HCT116 (cell line): ENCODE measurements around the gene WWP2. TPM values are rescaled to one million over a fixed set of nuclear protein-coding genes. Genes with fewer than 3 reads are reported as not detected.

Experiments
- ATAC-seq: fragments of 200-7000 bp; cut with Tn5 transposase; 2 replicates; pipeline ENCODE4 v1.9.1; 2020; ENCODE audit warnings: mild to moderate bottlenecking, moderate library complexity
- BruUV-seq: library from RNA; stranded (reverse); fragments of 400-500 nt; replicated peaks from 2 replicates; lab custom pipeline; 2021; lab: Mats Ljungman, UMichigan
- CTCF ChIA-PET: fragments of 300-600 bp; sonication (Branson Sonifier 250); formaldehyde crosslinking; loops from one replicate; lab custom pipeline; 2021; ENCODE audit warnings: antibody characterized with exemption; lab: Charles Lee
- POLR2A ChIA-PET: fragments of 300-600, 350-600 bp; sonication (Branson Sonifier 250); formaldehyde crosslinking; loops from one replicate; lab custom pipeline; 2021; ENCODE audit warnings: antibody characterized with exemption; lab: Charles Lee
- RAD21 ChIA-PET, 2 experiments: fragments of 300-600 bp; sonication (Branson Sonifier 250); formaldehyde crosslinking; loops; one replicate each; lab custom pipeline; 2023; ENCODE audit warnings: low total read pairs in 2 of 2; ENCODE audit not compliant: uncharacterized antibody in 2 of 2, unreplicated experiment in 2 of 2, low non-redundant PET in 1 of 2; lab: Charles Lee
- DNase-seq: peaks from one replicate; pipeline ENCODE4 v3.0.0-alpha.2; 2010; ENCODE audit warnings: low read depth, low spot score
- H2AFZ ChIP-seq: fragments of 200-600 bp; shearing (Covaris generic), sonication (generic); 2 replicates; pipeline ENCODE4 v1.6.1; 2017; ENCODE audit warnings: low read depth, mixed run types, mixed read lengths, antibody characterized with exemption, low read length; ENCODE audit not compliant: poor library complexity, severe bottlenecking
- H3K27ac ChIP-seq: 2 replicates; pipeline ENCODE4 v1.5.1; 2012; ENCODE audit warnings: low read depth, low read length
- H3K27me3 ChIP-seq: fragments of 200-600 bp; sonication (generic); 2 replicates; pipeline ENCODE4 v1.6.1; 2016; ENCODE audit warnings: mixed run types, low read length, mixed read lengths; ENCODE audit not compliant: insufficient read depth
- H3K36me3 ChIP-seq, 2 experiments: fragments of 200-500 bp in 1 of 2; fragments of 200-600 bp in 1 of 2; sonication (Bioruptor generic) in 1 of 2; sonication (generic) in 1 of 2; 2 replicates each; pipeline versions ENCODE4 v1.5.1 to v1.6.1; 2014 to 2016; ENCODE audit warnings: low read length in 2 of 2, inconsistent platforms in 1 of 2, mixed read lengths in 1 of 2, mixed run types in 1 of 2; ENCODE audit not compliant: insufficient read depth in 2 of 2, control insufficient read depth in 1 of 2
- H3K4me1 ChIP-seq, 2 experiments: fragments of 200-600 bp in 1 of 2; sonication (generic) in 1 of 2; 2 replicates each; pipeline versions ENCODE4 v1.5.1 to v1.6.1; 2012 to 2017; ENCODE audit warnings: low read length in 2 of 2, inconsistent platforms in 1 of 2, mild to moderate bottlenecking in 1 of 2, mixed read lengths in 1 of 2, mixed run types in 1 of 2, moderate library complexity in 1 of 2; ENCODE audit not compliant: insufficient read depth in 2 of 2, control insufficient read depth in 1 of 2
- H3K4me2 ChIP-seq: fragments of 200-600 bp; sonication (generic); 2 replicates; pipeline ENCODE4 v1.6.1; 2017; ENCODE audit warnings: mixed run types, low read length, mixed read lengths
- H3K4me3 ChIP-seq, 2 experiments: fragments of 200-600 bp in 1 of 2; sonication (generic) in 1 of 2; replicated peaks in 1 of 2; 2 replicates each; pipeline ENCODE4 v1.5.1; 2011 to 2016; ENCODE audit warnings: low read length in 2 of 2, control low read depth in 1 of 2, low read depth in 1 of 2, mild to moderate bottlenecking in 1 of 2, mixed read lengths in 1 of 2, mixed run types in 1 of 2
- H3K79me2 ChIP-seq: fragments of 200-600 bp; sonication (generic); 2 replicates; pipeline ENCODE4 v1.6.1; 2017; ENCODE audit warnings: mild to moderate bottlenecking, mixed run types, low read length, moderate library complexity, mixed read lengths; ENCODE audit not compliant: insufficient read depth
- H3K9ac ChIP-seq: fragments of 200-600 bp; sonication (generic); 2 replicates; pipeline ENCODE4 v1.6.1; 2016; ENCODE audit warnings: low read length, mixed read lengths
- H3K9me2 ChIP-seq: fragments of 200-600 bp; sonication (generic), shearing (Covaris generic); 2 replicates; pipeline ENCODE4 v1.6.1; 2017; ENCODE audit warnings: mixed run types, mild to moderate bottlenecking, moderate library complexity; ENCODE audit not compliant: insufficient read depth
- H3K9me3 ChIP-seq, 2 experiments: fragments of 200-500 bp in 1 of 2; fragments of 200-600 bp in 1 of 2; sonication (Bioruptor generic) in 1 of 2; sonication (generic) in 1 of 2; 2 replicates each; pipeline ENCODE4 v1.6.1; 2014 to 2017; ENCODE audit warnings: low read length in 2 of 2, mixed read lengths in 2 of 2, inconsistent platforms in 1 of 2, low read depth in 1 of 2, mild to moderate bottlenecking in 1 of 2, mixed run types in 1 of 2, moderate library complexity in 1 of 2; ENCODE audit not compliant: control insufficient read depth in 1 of 2, insufficient read depth in 1 of 2
- H4K20me1 ChIP-seq: fragments of 200-600 bp; sonication (generic), shearing (Covaris generic); 2 replicates; pipeline ENCODE4 v1.6.1; 2017; ENCODE audit warnings: mixed run types, mild to moderate bottlenecking, moderate library complexity; ENCODE audit not compliant: insufficient read depth
- CBX3 ChIP-seq: IDR thresholded peaks from 2 replicates; pipeline ENCODE4 v1.6.1; 2012; ENCODE audit warnings: low read depth
- EGR1 ChIP-seq: IDR thresholded peaks from 2 replicates; pipeline ENCODE4 v1.6.1; 2012; ENCODE audit warnings: low read depth
- EZH2 ChIP-seq: fragments of 200-600 bp; sonication (generic); IDR thresholded peaks from 2 replicates; pipeline ENCODE4 v1.6.1; 2017; ENCODE audit warnings: antibody characterized with exemption, mixed run types
- JUND ChIP-seq: IDR thresholded peaks from 2 replicates; pipeline ENCODE4 v1.6.1; 2012
- POLR2A ChIP-seq: IDR thresholded peaks from 2 replicates; pipeline ENCODE4 v1.7.0; 2011; ENCODE audit warnings: borderline replicate concordance; ENCODE audit not compliant: insufficient read depth, insufficient read length; ENCODE audit errors: extremely low read depth
- POLR2AphosphoS5 ChIP-seq: IDR thresholded peaks from 2 replicates; pipeline ENCODE4 v1.6.1; 2011; ENCODE audit warnings: mild to moderate bottlenecking, low read depth, low read length, moderate library complexity
- RAD21 ChIP-seq: IDR thresholded peaks from 2 replicates; pipeline ENCODE4 v1.6.1; 2012; ENCODE audit warnings: low read depth, mild to moderate bottlenecking
- SIN3A ChIP-seq: IDR thresholded peaks from 2 replicates; pipeline ENCODE4 v1.6.1; 2012; ENCODE audit warnings: low read depth
- SP1 ChIP-seq: IDR thresholded peaks from 2 replicates; pipeline ENCODE4 v1.6.1; 2012; ENCODE audit warnings: low read depth
- SRF ChIP-seq: IDR thresholded peaks from 2 replicates; pipeline ENCODE4 v1.6.1; 2012; ENCODE audit warnings: low read depth
- YY1 ChIP-seq: IDR thresholded peaks from 2 replicates; pipeline ENCODE4 v1.6.1; 2011; ENCODE audit warnings: low read length, low read depth, moderate library complexity, mild to moderate bottlenecking; ENCODE audit not compliant: insufficient replicate concordance; ENCODE audit errors: extremely low read depth
- ZFX ChIP-seq: fragments of 450-650 bp; IDR thresholded peaks from 2 replicates; pipeline ENCODE4 v1.6.1; 2017
- intact Hi-C: fragments of 100-400 bp; cut with micrococcal nuclease; formaldehyde crosslinking; loops from 2 replicates; pipeline ENCODE4 v1.10.0; 2022
- total RNA-seq: library from RNA; stranded (reverse); gene quantifications from one replicate; pipeline ENCODE4 v1.2.1, GENCODE V29; 2021; ENCODE audit not compliant: unreplicated experiment
- TF ChIP-seq, protein P1 (sequence below): IDR thresholded peaks from 2 replicates; pipeline ENCODE4 v1.6.1; 2012

WWP2 gene
- total RNA-seq, 1 experiment from 2014 or later = 44.2 TPM

- ChIA-PET CTCF (no interaction called here), RAD21 (no interaction called here), POLR2A (no interaction called here)
- H3K27me3 ChIP-seq = no peaks in the 10 kb centered on the region
- no peak overlapping the region for H3K4me2 ChIP-seq
- H3K9me3 ChIP-seq = no peaks in the 10 kb centered on the region
- H2AFZ ChIP-seq = no peak overlapping the region
- no peaks in the 10 kb centered on the region for H3K4me1 ChIP-seq
- peaks cover 1 to 2% of the 10 kb centered on the region in 2 experiments; a peak in 2 of 4 replicates for H3K36me3 ChIP-seq
- no peaks in the 10 kb centered on the region for H3K9me2 ChIP-seq
- no TSS peak for BruUV-seq
- intact Hi-C loops = no loop called here
- H3K79me2 ChIP-seq = no peaks in the 10 kb centered on the region
- H3K27ac ChIP-seq = no peak overlapping the region
- H3K9ac ChIP-seq = no peak overlapping the region
- no peak overlapping the region for H3K4me3 ChIP-seq
- H4K20me1 ChIP-seq = no peaks in the 10 kb centered on the region
- no peak for TF ChIP-seq SRF
- TF ChIP-seq CBX3 = no peak
- no peak for TF ChIP-seq SIN3A
- no peak for TF ChIP-seq ZFX
- TF ChIP-seq SP1 = no peak
- TF ChIP-seq, protein P1, sequence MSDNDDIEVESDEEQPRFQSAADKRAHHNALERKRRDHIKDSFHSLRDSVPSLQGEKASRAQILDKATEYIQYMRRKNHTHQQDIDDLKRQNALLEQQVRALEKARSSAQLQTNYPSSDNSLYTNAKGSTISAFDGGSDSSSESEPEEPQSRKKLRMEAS = no peak
- TF ChIP-seq EZH2 = no peak
- TF ChIP-seq EGR1 = no peak
- no peak for TF ChIP-seq JUND
- no peak for TF ChIP-seq RAD21
- no peak for TF ChIP-seq YY1
- TF ChIP-seq POLR2A = no peak
- TF ChIP-seq POLR2AphosphoS5 = no peak
- TF ChIP-seq, all 23 proteins: peak for 0
- ATAC-seq (no peak), DNase-seq (no peak)
Observed at GRCh38 chr16:69926241-69926640, 164.1 kb downstream of the WWP2 start.

- H3K9me3 ChIP-seq = no peaks in the 10 kb centered on the region
- no peaks in the 10 kb centered on the region for H4K20me1 ChIP-seq
- no peak for ATAC-seq
- H3K4me2 ChIP-seq = no peak overlapping the region
- H3K36me3 ChIP-seq = peaks cover 2 to 6% of the 10 kb centered on the region in 2 experiments; a peak in 2 of 4 replicates
- H3K27ac ChIP-seq = no peak overlapping the region
- no peak for DNase-seq
- ChIA-PET POLR2A (no interaction called here), CTCF (no interaction called here), RAD21 (no interaction called here)
- intact Hi-C loops = no loop called here
- H3K79me2 ChIP-seq = no peaks in the 10 kb centered on the region
- H3K9ac ChIP-seq = no peak overlapping the region
- H3K27me3 ChIP-seq = no peaks in the 10 kb centered on the region
- no peak overlapping the region for H3K4me3 ChIP-seq
- H3K9me2 ChIP-seq = no peaks in the 10 kb centered on the region
- TF ChIP-seq, protein P1 = no peak
- BruUV-seq = no TSS peak
- H2AFZ ChIP-seq = no peak overlapping the region
- H3K4me1 ChIP-seq = no peaks in the 10 kb centered on the region
Observed at GRCh38 chr16:69927056-69927757, 165.1 kb downstream of the WWP2 start.
